ENCODE measurements around the gene SLC5A2. TPM values are rescaled to one million over a fixed set of nuclear protein-coding genes. Genes with fewer than 3 reads are reported as not detected.
"Not testable (repeated sequence)": the region's sequence is repeated elsewhere in the genome, so short reads cannot be mapped to it uniquely, and the experiment has no call there.

The SLC5A2 gene
- total RNA-seq, 1 donor from 2014 or later, result not detected

DNA sequence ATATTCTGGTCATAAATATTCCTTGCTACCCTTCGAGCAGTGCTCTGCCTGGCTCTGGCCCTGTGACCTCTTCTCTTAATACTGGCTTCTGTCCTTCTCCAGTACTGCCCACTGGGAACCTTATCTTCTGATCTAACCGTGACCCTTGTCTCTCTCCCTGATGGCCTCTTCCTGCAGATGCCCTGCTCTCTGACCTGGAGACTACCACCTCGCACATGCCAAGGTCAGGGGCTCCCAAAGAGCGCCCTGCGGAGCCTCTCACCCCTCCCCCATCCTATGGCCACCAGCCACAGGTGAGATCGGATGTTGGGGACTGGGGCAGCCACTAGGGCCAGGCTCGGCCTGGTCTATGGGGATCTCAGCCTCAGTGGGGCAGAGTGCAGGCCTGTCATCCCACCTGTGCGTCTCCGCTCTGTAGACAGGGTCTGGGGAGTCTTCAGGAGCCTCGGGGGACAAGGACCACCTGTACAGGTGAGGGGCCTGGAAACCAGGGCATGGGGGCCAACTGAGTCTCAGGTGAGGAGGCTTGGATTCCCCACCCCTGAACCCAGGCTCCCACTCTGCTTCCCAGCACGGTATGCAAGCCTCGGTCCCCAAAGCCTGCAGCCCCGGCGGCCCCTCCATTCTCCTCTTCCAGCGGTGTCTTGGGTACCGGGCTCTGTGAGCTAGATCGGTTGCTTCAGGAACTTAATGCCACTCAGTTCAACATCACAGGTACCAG is 9.5 kb upstream of the SLC5A2 start:
- no peak for DNase-seq (ENCODE audit: low spot score)
- intact Hi-C loops (cut with DNase I), result no loop called here

DNA sequence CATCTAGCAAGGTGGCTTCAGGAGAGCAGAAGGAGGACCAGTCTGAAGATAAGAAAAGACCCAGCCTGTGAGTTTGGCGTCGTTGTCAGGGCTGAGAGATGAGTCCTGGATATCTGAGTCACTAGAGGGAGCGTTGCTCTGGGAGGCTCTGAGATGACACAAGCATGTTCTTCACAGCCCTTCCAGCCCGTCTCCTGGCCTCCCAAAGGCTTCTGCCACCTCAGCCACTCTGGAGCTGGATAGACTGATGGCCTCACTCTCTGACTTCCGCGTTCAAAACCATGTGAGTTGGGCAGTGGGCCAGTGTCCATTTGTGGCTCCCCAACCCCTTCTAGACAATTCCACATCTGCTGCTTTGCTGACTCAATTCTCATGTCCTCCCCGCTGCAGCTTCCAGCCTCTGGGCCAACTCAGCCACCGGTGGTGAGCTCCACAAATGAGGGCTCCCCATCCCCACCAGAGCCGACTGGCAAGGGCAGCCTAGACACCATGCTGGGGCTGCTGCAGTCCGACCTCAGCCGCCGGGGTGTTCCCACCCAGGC is 8.7 kb upstream of the SLC5A2 start:
- DNase-seq (ENCODE audit: low spot score), result no peak
- intact Hi-C loops (cut with DNase I), result loop anchor here (2.0 kb wide), 1 partner anchor 35 kb away; the partner anchor contains the start of gene RUSF1

DNA sequence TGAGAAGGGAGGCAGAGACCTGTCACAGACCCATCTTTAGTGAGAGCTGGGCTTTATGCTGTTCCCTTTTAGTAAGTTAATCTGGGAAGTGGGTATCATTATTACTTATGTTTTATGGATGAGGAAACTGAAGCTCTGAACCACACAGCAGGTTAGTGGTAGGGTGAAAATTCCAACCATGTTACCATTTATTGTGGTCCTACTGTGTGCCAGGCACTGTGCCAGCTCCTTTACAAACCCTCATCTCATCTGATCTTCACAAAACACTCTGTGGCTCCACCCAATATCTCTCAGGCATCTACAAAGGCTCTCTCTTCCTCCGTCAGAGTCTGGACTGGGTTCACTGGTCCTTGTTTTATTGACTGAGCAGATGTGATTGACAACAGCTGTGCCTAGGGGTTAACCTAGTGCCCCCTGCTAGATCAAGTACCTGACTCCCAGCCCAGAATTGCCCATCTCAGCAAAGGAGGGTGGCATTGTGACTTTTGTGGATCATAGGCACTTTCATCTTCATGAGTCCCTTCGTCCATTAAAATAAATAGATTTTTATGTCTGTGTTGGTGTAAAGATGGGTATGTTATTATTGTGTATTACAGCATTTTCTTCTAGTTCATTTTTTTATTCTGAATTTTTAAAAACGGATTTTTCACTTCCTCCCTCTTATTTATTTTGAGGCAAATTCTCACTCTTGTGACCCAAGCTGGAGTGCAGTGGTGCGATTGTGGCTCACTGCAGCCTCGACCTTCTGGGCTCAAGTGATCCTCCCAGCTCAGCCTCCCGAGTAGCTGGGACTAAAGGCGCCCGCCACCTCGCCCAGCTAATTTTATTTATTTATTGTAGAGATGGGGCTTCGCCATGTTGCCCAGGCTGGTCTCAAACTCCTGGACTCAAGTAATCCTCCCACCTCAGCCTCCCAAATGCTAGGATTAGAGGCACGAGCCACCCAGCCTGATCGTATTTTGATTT is 7.9 kb upstream of the SLC5A2 start:
- DNase-seq (ENCODE audit: low spot score), result no peak
- intact Hi-C loops (cut with DNase I), result loop anchor here (2.0 kb wide), 1 partner anchor 34 kb away; the partner anchor contains the start of gene RUSF1

DNA sequence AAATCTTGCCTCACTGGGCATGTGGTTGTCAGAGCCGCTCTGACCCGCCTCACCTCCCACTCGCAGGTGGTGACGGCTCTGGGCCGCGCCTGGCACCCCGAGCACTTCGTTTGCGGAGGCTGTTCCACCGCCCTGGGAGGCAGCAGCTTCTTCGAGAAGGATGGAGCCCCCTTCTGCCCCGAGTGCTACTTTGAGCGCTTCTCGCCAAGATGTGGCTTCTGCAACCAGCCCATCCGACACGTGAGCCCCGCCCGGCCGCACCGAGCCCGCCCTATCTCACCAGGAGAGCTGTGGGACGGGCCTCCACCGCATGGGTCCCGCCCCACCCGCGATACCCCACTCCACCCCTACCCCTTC is 7.0 kb upstream of the SLC5A2 start:
- DNase-seq (ENCODE audit: low spot score), result no peak
- intact Hi-C loops (cut with DNase I), result loop anchor here (2.0 kb wide), 1 partner anchor 33 kb away; the partner anchor contains the start of gene RUSF1

DNA sequence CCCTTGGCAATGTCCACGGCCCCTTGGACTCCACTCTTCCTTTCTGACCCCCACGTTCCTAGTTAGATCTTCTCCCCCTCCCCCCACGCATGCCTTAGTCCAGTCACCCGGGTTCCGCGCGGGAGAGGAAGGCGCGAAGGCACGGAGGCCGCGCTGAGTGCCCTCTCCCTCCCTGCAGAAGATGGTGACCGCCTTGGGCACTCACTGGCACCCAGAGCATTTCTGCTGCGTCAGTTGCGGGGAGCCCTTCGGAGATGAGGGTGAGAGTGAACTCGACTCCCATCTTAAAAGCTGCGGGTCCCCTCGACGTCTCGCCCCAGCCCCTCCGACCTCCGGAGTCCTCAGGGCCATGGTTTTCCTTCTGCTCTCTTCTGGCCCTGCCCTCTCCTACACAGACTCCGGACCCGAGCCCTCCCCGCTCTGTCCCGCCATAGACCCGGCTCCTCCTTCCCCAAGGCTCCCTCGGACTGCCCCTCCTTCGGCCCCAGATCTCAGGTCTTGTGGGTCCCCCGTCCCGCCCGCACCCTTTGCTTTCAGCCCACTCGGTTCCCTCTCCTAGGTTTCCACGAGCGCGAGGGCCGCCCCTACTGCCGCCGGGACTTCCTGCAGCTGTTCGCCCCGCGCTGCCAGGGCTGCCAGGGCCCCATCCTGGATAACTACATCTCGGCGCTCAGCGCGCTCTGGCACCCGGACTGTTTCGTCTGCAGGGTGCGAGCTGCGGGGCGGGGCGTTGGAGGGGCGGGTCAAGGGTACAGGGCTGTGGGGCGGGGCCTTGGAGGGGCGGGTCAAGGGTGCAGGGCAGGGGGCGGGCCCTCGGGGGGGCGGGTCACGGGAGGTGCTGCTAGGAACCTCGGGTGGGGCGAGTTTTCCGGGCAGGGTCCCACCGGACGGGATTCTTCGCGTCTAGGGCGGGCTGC is 6.4 kb upstream of the SLC5A2 start:
- intact Hi-C loops (cut with DNase I), result no loop called here
- peak; percentile 92 for DNase-seq (ENCODE audit: low spot score)

DNA sequence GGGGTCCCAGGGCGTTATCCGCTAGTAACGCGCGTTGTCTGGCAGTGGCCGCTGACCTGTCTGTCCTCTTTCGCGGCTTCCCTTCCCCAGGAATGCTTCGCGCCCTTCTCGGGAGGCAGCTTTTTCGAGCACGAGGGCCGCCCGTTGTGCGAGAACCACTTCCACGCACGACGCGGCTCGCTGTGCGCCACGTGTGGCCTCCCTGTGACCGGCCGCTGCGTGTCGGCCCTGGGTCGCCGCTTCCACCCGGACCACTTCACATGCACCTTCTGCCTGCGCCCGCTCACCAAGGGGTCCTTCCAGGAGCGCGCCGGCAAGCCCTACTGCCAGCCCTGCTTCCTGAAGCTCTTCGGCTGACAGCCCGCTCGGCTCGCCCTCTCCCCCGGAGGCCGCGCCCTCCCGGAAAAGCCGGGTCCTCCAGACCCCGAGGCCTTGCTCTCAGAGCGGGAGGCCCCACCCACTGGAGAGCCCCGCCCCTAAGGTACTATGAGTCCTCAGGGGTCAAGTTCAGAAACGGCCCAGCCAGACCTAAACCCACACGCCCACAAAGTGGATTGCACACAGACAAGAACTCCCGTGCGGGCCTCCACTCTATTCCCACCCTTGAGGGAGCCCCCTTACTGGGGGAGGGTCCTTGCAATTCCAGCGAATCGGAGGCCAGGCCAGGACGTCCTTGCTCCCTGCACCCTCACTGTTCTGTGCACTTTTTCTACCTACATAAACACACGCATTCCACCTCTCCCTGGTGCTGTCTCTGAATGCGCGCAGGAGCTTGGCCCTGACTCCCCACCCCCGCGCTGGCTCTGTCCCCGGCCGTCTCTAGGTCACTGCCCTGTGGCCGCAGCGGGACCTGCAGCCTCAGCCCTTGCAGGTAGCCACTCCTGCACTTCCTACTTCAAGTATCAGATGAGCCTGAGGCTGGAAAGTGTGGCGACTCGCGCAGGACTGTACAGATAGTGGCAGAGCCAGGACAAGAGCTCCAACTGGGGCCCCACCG is 5.4 kb upstream of the SLC5A2 start:
- intact Hi-C loops (cut with DNase I), result no loop called here
- no peak for DNase-seq (ENCODE audit: low spot score)

DNA sequence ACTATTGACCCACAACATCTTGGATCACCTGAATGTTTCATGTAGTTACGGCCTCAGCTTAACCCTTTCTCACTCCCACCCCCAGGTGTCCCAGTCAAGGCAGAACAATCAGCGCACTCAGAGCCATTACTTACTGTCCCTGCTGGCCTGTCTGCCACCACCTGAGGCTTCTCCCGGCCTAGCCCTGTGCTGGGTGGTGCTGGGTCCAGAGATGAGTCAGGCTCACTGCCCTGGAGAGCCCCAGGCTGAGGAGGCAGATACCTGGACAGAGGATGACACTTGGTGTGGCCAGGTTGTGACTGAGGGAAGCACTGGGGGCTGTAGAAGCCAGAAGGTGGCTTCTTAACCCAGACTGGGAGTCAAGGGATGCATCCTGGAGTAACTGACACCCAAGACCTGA is 4.0 kb upstream of the SLC5A2 start:
- no peak for DNase-seq (ENCODE audit: low spot score)
- intact Hi-C loops (cut with DNase I), result no loop called here

DNA sequence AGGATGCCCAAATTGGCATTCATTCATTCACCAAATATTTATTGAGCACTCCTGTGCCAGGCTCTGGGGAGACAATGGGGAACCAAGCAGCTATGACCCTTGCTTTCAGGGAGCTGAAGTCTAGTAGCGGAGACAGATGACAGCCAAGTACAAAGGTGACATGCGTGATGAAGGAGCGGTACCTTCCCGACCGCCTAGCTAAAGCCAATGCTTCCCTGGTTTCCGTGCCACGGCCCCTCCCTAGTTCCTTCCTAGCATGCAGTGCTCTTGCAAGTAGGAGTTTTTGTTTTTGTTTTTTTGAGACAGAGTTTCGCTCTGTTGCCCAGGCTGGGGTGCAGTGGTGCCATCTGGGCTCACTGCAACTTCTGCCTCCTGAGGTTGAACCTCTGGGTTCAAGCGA is 3.2 kb upstream of the SLC5A2 start:
- intact Hi-C loops (cut with DNase I), result no loop called here
- no peak for DNase-seq (ENCODE audit: low spot score)

DNA sequence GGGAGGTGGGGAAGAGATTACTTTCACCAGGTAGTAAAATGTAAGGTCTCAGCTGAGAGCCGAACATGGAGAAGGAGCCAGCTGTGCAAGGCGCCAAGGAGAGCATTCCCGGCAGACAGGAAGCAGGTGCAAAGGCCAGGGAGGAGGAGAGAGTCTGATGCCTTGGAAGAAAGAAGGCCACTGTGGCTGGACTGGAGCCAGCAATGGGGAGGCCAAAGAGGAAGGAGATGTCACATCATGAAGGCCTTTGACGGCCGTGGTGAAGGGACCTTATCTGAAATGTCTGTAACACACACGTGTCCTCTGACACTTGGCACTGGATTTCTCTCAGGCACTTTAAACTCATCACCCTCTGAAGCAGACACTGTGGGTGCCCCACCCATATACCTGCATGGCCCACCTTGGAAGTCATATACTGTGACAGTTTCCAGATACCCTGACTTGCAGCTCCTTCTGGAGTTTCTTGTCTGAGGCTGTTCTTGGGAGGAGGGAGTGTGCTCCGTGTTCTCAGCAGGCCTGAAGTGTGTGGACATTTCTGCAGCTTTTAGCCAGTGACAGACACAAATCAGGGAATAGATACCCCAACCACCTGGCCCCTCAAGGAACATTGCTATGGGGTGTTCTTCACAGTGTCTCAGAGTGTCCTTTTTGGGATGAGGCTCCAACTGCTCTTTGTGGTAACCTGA is 1.9 kb upstream of the SLC5A2 start:
- DNase-seq (ENCODE audit: low spot score), result no peak
- intact Hi-C loops (cut with DNase I), result no loop called here

DNA sequence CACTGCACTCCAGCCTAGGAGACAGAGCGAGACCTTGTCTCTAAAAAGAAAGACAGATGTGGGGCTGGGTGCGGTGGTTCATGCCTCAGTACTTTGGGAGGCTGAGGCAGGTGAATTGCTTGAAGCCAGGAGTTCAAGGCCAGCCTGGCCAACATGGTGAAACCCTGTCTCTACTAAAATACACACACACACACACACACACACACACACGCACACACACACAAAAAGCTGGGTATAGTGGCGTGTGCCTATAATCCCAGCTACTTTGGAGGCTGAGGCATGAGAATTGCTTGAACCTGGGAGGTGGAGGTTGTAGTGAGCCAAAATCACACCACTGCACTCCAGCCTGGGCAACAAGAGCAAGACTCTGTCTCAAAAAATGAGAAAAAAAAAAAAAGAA is 1.1 kb downstream of the SLC5A2 start:
- DNase-seq (ENCODE audit: low spot score); intact Hi-C loops (cut with DNase I): not testable (repeated sequence)

DNA sequence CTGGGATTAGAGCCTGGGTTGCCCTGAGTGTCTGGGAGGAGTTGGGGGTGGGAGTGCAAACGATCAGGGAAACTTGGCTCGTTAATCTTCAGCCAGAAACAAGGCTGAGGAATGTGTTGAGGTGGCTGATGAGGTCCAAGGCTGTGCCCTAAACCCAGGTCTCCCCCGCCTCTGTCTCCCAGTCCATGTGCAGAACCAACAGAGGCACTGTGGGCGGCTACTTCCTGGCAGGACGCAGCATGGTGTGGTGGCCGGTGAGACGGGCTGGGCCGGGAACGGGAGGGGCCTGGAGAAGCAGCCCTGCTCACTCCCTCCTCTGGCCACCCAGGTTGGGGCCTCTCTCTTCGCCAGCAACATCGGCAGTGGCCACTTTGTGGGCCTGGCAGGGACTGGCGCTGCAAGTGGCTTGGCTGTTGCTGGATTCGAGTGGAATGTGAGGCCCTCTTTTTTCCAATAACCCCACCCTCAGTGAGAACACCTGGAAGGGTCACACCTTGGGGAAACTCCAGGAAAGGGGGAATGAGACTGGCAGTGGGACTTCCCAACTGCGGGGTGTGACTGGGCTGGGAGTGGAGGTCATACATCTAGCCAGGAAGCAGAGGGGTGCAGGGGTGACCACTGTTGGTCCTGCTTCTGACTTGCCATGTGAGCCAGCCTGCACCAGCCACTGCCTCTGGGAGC is 1.7 kb downstream of the SLC5A2 start:
- intact Hi-C loops (cut with DNase I), result no loop called here
- DNase-seq (ENCODE audit: low spot score), result no peak

DNA sequence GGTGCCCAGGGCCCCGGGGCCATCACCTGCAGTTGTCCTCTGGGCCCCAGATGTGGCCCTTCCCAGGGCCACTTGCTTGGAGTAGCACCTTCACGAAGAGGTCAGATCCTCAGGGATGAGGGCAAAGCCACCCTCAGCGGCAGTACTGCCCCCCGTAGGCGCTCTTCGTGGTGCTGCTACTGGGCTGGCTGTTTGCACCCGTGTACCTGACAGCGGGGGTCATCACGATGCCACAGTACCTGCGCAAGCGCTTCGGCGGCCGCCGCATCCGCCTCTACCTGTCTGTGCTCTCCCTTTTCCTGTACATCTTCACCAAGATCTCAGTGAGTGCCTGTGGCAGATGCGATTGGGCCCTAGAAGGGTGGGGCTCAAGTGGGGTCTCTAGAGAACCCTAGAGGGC is 2.6 kb downstream of the SLC5A2 start:
- intact Hi-C loops (cut with DNase I), result no loop called here
- no peak for DNase-seq (ENCODE audit: low spot score)

DNA sequence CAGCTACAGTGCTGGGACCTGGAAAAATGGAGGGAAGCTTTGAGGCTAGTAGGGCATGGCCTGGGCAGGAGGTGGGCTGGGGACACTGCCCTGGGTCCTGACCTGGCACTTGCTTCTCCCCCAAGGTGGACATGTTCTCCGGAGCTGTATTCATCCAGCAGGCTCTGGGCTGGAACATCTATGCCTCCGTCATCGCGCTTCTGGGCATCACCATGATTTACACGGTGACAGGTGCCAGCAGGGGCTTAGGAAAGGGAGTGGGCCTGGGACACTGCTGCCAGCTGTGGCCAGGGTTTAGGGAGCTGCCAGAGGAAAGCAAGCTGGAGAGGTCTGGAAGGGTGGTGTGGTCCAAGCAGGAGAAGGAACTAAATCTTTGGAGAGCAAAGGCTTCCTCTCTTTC is 3.1 kb downstream of the SLC5A2 start:
- DNase-seq (ENCODE audit: low spot score), result no peak
- intact Hi-C loops (cut with DNase I), result no loop called here

DNA sequence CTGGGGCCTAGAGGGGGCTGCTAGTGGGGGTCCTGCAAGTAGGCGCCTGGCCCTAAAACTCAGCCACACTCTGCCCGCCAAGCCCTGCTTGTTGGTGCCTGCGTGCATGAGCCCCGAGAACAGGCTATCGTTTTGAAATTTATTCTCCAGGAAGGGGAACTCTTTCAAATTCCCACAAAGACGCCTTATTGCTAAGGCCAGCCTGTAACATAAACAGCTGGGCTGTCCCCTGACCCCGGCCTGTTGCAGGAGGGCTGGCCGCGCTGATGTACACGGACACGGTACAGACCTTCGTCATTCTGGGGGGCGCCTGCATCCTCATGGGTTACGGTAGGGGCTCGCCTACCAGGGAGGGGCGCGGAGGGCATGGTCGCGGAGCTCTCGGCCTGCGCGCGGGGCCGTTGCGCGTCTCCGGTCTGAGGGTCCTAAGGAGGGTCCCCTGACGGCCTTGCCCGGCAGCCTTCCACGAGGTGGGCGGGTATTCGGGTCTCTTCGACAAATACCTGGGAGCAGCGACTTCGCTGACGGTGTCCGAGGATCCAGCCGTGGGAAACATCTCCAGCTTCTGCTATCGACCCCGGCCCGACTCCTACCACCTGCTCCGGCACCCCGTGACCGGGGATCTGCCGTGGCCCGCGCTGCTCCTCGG is 4.3 kb downstream of the SLC5A2 start:
- intact Hi-C loops (cut with DNase I), result no loop called here
- no peak for DNase-seq (ENCODE audit: low spot score)

DNA sequence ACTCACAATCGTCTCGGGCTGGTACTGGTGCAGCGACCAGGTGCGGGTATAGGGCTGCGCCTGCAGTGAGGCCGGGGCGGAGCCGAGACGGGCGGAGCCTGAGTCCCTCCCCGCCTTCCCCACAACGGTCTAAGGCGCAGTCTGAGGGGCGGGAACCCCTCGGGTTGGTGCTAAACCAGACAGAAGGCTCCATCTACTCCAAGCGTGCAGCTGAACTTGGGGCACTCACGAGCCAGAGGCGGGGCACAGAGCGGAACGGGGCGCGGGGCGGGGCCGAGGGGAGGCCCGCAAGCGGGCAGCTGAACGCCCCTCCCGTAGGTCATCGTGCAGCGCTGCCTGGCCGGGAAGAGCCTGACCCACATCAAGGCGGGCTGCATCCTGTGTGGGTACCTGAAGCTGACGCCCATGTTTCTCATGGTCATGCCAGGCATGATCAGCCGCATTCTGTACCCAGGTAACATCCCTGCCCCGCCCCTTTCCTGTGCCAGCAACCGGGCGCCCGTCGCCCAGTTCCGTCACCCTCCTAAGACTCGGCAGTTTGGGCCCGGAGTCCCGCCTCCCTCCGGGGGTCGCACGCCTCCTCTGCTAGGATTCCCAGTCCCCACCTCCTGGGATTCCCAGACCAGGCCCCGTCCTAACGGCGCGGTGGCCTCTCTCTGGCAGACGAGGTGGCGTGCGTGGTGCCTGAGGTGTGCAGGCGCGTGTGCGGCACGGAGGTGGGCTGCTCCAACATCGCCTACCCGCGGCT is 5.0 kb downstream of the SLC5A2 start:
- DNase-seq (ENCODE audit: low spot score), result no peak
- intact Hi-C loops (cut with DNase I), result no loop called here

Data from cardiac septum (tissue), 1 donor.